ENCODE data around the gene TMEM129.

TMEM129 gene

GRCh38 chr4:1744552-1744951, 23.4 kb upstream of the TMEM129 start:
- no peaks in the 10 kb centered on the region for H4K20me1 ChIP-seq (ENCODE audit: insufficient read depth, low read length)
- H3K27me3 ChIP-seq (replicated peaks; ENCODE audit: insufficient read depth, low read length) = 0 out of 2 replicates have a peak, but pooled peaks cover 3% of the 10 kb centered on the region
- no peak overlapping the region for H3K9ac ChIP-seq (ENCODE audit: low read length)
- peaks cover 9% of the 10 kb centered on the region; the same call in 1 of the 2 replicates for H3F3A ChIP-seq (ENCODE audit: insufficient read depth, low read length)
- H3K79me2 ChIP-seq (ENCODE audit: low read length) = no peaks in the 10 kb centered on the region
- no peaks in the 10 kb centered on the region for H3K4me1 ChIP-seq (ENCODE audit: low read length)
- H3K4me3 ChIP-seq (ENCODE audit: low read length) = no peak overlapping the region
- H2AFZ ChIP-seq (ENCODE audit: low read length) = no peak overlapping the region
- no peaks in the 10 kb centered on the region for H3K9me2 ChIP-seq (replicated peaks; ENCODE audit: insufficient read depth, low read length)
- no peaks in the 10 kb centered on the region for H3K36me3 ChIP-seq (replicated peaks; ENCODE audit: insufficient read depth, low read length)
- H3K4me2 ChIP-seq (ENCODE audit: low read depth, low read length) = no peak overlapping the region
- H3K9me3 ChIP-seq (replicated peaks; ENCODE audit: insufficient read depth, low read length) = no peaks in the 10 kb centered on the region
- no peak for DNase-seq
- TF ChIP-seq EZH2 (optimal IDR thresholded peaks at IDR 0.05; ENCODE audit: low read depth, low read length) = no peak
- TF ChIP-seq CTCF (IDR thresholded peaks at IDR 0.05; ENCODE audit: low read length) = no peak
- TF ChIP-seq EZH2phosphoT487 (IDR thresholded peaks at IDR 0.05; ENCODE audit: low read length) = no peak
- no peak overlapping the region for H3K27ac ChIP-seq (ENCODE audit: low read length)

- Histone ChIP-seq H3K9me2 (replicated peaks; ENCODE audit: insufficient read depth, low read length) (no peaks in the 10 kb centered on the region), H3K36me3 (replicated peaks; ENCODE audit: insufficient read depth, low read length) (no peaks in the 10 kb centered on the region), H3K4me1 (ENCODE audit: low read length) (no peaks in the 10 kb centered on the region), H3K9me3 (replicated peaks; ENCODE audit: insufficient read depth, low read length) (no peaks in the 10 kb centered on the region), H3K27me3 (replicated peaks; ENCODE audit: insufficient read depth, low read length) (0 out of 2 replicates have a peak, but pooled peaks cover 3% of the 10 kb centered on the region), H3K27ac (ENCODE audit: low read length) (no peak overlapping the region), H3F3A (ENCODE audit: insufficient read depth, low read length) (peaks cover 9% of the 10 kb centered on the region; the same call in 1 of the 2 replicates), H3K4me2 (ENCODE audit: low read depth, low read length) (no peak overlapping the region), H3K79me2 (ENCODE audit: low read length) (no peaks in the 10 kb centered on the region), H4K20me1 (ENCODE audit: insufficient read depth, low read length) (no peaks in the 10 kb centered on the region), H3K4me3 (ENCODE audit: low read length) (no peak overlapping the region), H3K9ac (ENCODE audit: low read length) (no peak overlapping the region), H2AFZ (ENCODE audit: low read length) (no peak overlapping the region)
- no peak for TF ChIP-seq CTCF (IDR thresholded peaks at IDR 0.05; ENCODE audit: low read length)
- TF ChIP-seq EZH2phosphoT487 (IDR thresholded peaks at IDR 0.05; ENCODE audit: low read length) = no peak
- DNase-seq = no peak
Observed at GRCh38 chr4:1743975-1744374, 22.9 kb upstream of the TMEM129 start.

- TF ChIP-seq EZH2phosphoT487 (IDR thresholded peaks at IDR 0.05; ENCODE audit: low read length) = no peak
- no peak for TF ChIP-seq CTCF (IDR thresholded peaks at IDR 0.05; ENCODE audit: low read length)
- TF ChIP-seq EZH2 (optimal IDR thresholded peaks at IDR 0.05; ENCODE audit: low read depth, low read length) = no peak
- Histone ChIP-seq H3K27ac (ENCODE audit: low read length) (no peak overlapping the region), H3K36me3 (replicated peaks; ENCODE audit: insufficient read depth, low read length) (no peaks in the 10 kb centered on the region), H4K20me1 (ENCODE audit: insufficient read depth, low read length) (no peaks in the 10 kb centered on the region), H3K4me3 (ENCODE audit: low read length) (no peak overlapping the region), H3K9ac (ENCODE audit: low read length) (no peak overlapping the region), H3K27me3 (replicated peaks; ENCODE audit: insufficient read depth, low read length) (0 out of 2 replicates have a peak, but pooled peaks cover 3% of the 10 kb centered on the region), H3K4me1 (ENCODE audit: low read length) (no peaks in the 10 kb centered on the region), H2AFZ (ENCODE audit: low read length) (no peak overlapping the region), H3K9me2 (replicated peaks; ENCODE audit: insufficient read depth, low read length) (no peaks in the 10 kb centered on the region), H3K4me2 (ENCODE audit: low read depth, low read length) (no peak overlapping the region), H3K9me3 (replicated peaks; ENCODE audit: insufficient read depth, low read length) (no peaks in the 10 kb centered on the region), H3K79me2 (ENCODE audit: low read length) (no peaks in the 10 kb centered on the region), H3F3A (ENCODE audit: insufficient read depth, low read length) (peaks cover 9% of the 10 kb centered on the region; the same call in 1 of the 2 replicates)
- no peak for DNase-seq
Observed at GRCh38 chr4:1743551-1743950, 22.4 kb upstream of the TMEM129 start.
